ENCODE results near the gene NFIC.

DNA sequence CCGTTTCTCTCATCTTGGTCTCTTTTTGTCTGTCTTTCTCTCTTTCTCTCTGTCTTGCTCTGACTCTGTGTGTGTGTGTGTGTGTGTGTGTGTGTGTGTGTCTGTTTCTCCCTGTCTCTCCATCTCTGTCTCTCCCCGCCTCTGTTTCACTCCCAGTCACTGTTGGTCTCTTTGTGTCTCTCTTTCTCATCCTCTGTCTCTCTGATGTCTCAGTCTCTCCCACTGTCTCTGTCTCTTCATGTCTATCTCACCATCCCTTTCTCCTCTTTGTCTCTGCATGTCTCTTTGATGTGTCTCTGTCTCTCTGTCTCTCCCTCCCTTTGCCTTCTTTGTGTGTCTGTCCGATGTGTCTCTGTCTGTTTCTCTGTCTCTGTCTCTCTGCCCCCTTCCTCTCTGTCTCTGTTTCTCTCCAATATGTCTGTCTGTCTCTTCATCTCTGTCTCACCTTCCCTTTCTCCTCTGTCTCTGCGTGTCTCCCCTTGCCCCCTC lies 2.5 kb downstream of the NFIC start:
- TF ChIP-seq, protein P1, sequence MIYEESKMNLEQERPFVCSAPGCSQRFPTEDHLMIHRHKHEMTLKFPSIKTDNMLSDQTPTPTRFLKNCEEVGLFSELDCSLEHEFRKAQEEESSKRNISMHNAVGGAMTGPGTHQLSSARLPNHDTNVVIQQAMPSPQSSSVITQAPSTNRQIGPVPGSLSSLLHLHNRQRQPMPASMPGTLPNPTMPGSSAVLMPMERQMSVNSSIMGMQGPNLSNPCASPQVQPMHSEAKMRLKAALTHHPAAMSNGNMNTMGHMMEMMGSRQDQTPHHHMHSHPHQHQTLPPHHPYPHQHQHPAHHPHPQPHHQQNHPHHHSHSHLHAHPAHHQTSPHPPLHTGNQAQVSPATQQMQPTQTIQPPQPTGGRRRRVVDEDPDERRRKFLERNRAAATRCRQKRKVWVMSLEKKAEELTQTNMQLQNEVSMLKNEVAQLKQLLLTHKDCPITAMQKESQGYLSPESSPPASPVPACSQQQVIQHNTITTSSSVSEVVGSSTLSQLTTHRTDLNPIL (CRISPR knock-in tag; IDR thresholded peaks at IDR 0.05; ENCODE audit: low read depth) = no peak
- no peak for TF ChIP-seq GLIS3 (CRISPR knock-in tag; IDR thresholded peaks at IDR 0.05)
- TF ChIP-seq, protein P2, sequence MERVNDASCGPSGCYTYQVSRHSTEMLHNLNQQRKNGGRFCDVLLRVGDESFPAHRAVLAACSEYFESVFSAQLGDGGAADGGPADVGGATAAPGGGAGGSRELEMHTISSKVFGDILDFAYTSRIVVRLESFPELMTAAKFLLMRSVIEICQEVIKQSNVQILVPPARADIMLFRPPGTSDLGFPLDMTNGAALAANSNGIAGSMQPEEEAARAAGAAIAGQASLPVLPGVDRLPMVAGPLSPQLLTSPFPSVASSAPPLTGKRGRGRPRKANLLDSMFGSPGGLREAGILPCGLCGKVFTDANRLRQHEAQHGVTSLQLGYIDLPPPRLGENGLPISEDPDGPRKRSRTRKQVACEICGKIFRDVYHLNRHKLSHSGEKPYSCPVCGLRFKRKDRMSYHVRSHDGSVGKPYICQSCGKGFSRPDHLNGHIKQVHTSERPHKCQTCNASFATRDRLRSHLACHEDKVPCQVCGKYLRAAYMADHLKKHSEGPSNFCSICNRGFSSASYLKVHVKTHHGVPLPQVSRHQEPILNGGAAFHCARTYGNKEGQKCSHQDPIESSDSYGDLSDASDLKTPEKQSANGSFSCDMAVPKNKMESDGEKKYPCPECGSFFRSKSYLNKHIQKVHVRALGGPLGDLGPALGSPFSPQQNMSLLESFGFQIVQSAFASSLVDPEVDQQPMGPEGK (CRISPR knock-in tag; IDR thresholded peaks at IDR 0.05; ENCODE audit: borderline replicate concordance) = no peak
- no peak for TF ChIP-seq ISL1 (CRISPR knock-in tag; IDR thresholded peaks at IDR 0.05)
- TF ChIP-seq ZC3H10 (CRISPR knock-in tag; IDR thresholded peaks at IDR 0.05) = no peak
- no peak for TF ChIP-seq OSR1 (CRISPR knock-in tag; IDR thresholded peaks at IDR 0.05)
- TF ChIP-seq ZFP30 (CRISPR knock-in tag; IDR thresholded peaks at IDR 0.05) = no peak
